Measurements from ENCODE around the gene COPRS.

COPRS gene

DNA sequence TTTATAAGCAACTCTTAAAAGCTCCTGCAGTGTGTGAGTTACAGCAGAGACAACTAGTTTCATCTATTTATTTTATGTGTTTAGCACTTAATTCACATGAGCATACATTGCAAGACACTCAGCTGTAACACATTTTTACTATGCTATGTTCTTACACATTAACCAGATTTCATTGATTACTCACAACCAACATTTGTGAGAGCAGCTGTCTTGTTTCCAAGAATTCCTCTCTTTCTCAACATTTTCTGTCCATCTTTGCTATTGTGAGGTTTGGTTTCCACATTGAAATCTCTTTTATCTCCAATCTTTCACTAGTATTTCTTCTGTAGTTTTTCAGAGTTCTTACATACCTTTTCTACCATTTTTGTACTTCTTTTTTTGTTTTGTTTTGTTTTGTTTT is 51.2 kb downstream of the COPRS start:
- no peak for FAIRE-seq

DNA sequence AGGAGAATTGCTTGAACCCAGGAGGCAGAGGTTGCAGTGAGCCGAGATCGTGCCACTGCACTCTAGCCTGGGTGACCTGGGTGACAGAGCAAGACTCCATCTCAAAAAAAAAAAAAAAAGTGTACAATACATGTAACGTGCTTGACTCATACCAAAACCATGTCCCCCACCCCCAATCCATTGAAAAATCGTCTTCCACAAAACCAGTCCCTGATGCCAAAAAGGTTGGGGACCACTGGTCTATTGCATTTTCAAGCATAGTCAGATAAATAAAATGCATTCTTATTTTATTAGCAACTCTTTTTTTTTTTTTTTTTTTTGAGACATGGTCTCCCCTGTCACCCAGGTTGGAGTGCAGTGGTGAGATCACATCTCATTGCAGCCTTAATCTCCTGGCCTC is 52.1 kb downstream of the COPRS start:
- FAIRE-seq = no peak

DNA sequence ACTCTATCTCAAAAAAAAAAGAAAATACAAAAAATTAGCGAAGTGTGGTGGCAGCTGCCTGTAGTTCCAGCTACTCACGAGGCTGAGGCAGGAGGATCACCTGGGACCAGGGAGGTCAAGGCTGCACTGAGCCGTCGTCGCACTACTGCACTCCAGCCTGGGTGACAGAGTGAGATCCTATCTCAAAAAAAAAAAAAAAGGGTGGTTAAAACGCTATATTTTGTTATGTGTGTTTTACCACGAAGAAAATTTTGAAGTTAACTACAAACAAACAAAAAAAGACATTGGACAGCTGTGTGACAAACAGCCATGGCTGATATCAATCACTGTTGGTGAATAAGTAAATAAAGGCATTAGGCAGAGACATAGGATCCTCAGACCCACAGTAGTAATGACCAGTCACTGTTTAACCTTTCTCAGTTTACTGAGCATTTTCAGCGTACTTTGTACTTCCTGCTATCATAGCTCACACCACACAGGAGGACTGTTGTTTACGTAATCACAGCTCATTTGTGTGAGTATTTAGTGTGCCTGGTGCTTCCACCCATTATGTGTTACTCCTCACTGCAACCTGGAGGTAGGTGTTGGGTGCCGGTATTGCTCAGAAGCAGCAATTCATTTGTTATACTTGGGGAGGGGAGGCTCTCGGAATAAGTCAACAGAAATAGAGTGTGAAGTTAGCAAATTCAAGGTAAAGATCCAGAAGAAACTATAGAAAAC is 55.4 kb downstream of the COPRS start:
- FAIRE-seq = peak; percentile 31

DNA sequence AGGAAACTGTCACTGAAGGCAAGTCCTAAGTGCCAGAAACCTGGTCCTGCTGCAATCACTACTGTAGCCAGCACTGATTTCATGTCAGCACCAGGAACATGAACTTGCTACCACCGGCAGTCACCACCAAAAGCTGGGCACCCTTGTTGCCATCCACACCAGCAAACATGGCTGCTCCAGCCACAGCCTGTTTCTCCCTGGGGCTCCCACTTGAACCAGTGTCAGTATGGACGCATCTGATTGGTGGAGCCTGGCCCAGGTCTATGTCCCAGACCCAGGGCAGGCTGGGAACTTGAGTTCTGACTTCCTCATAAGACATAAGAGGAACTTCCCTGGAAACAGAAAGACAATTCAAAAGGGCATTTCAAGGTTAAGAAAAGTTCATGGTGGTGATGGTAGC is 56.5 kb downstream of the COPRS start:
- no peak for FAIRE-seq
